Measurements from ENCODE around the gene NFIB.

DNA sequence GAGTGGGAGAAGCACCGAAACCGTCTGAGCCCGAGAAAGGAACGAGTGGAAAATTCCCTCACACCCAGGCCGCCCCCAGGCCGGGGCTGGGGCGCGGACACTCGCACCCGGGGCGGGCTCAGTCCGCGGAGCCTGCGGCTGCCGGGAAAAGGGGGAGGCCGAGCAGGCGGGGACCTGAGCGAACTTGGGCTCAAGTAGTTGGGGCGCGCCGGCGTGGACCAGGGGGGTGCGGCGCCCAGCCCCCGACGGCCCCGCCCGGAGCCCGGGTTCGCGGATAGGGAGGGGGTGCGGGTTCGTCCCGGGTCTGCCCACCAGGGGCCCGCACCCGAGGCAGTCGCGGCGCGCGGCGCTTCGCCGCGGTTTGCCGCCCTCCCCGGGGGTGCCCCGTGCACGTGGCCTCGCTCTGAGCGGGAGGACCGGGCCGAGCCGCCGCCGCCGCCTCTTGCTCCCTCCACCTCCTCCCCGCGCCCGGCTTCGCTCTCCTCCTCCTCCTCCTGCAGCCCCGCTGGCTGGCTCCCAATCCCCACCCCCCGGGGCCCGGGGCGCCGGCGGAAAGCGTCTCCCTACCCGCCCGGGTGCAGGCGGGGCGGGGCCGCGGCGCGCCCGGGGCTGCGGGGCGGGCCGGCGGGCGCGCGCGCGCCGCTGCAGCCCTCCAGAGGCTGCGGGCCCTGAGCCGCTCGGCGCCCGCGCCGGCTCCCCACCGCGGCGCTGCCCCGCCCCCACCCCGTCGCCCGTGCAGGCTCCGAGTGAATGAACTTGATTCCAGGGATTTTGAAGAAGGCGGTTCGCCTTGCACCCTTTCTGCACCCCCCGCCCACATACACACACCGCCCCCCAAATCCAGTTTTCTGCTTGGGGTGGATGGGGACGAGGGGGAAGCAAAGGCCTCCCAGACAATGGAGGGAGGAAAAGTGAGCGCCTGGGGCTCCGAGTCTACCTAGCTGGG is 1.3 kb upstream of the NFIB start:
- TF ChIP-seq YY1 (IDR thresholded peaks at IDR 0.05; ENCODE audit: insufficient read depth, insufficient read length) (no peak), ZNF274 (IDR thresholded peaks at IDR 0.05; ENCODE audit: low read depth, low read length) (no peak), SUZ12 (IDR thresholded peaks at IDR 0.05; ENCODE audit: extremely low read depth, insufficient read depth, insufficient read length) (no peak)

Data from NT2/D1 (cell line).